HG02943 (cell line): ENCODE results near the gene ARMH3.

Source experiments
- ATAC-seq: cut with Tn5 transposase; IDR thresholded peaks from one replicate; pipeline ENCODE4 v1.9.1; 2021; ENCODE audit warnings: mild to moderate bottlenecking, low read depth, moderate library complexity; ENCODE audit not compliant: unreplicated experiment

ARMH3 gene

DNA sequence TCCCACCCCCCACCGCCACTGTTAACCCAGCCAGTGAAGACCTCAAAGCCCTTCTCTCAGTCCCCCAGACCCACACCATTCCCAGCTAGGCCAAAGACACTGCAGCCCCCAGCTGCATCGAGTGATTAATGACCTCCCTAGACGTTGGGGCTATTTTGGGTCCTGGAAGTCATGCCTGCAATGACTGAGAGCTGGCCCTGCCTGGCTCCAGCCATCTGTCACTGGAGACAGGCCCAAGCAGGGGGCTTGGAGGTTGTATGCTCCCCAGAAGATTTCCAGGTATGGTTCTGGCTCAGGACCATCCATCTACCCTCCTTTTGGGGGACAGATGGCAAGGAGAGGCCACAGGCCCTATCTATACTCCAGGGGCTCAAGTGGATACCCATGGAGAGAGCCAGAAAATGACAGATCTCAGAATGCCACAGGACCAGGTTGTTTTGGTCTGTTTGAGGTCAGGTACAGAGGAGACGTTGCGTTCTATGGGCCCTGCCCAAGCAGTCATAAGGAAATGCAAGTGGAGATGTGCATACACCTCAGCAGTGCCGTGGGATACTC is 217.5 kb downstream of the ARMH3 start:
- ATAC-seq, result no peak

DNA sequence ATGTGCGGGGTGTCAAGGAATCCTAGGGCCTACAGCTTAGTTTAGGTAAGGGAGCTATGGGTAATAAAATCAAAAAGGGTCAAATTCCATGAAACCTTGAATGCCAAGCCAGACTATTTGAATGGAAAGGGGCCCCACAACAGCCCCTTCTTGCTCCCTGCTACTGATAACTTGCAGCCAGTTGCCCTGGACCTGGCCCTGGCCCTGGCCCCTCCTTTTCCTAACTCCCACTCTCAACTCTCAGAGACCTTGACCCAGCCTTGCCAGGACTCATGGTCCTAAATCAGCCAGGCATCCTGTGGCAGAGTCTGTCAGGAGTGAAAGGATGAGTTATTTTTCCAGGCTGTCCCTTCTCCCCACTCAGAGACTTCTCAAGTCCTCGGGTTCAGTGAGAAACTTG is 218.2 kb downstream of the ARMH3 start:
- ATAC-seq, result no peak

DNA sequence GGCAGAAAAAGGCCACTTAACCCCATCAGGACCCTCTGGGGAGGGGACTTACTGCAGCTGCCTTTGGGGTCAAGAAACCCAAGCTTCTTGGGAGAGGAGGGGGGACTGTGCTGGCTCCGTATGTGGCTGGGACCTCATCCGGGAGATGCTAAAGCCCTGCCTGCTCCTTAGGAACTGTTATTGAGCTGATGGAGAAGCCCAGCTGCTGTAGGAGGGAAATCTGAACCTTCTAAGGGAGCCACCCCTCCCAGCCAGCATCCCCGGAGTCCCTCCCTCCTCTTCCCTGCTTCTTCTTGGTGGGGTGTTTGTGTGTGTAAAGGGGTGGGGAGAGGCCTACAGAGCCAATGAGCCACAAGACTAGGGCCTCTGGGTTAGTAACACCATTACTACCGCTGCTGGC is 220.6 kb downstream of the ARMH3 start:
- ATAC-seq, result no peak

DNA sequence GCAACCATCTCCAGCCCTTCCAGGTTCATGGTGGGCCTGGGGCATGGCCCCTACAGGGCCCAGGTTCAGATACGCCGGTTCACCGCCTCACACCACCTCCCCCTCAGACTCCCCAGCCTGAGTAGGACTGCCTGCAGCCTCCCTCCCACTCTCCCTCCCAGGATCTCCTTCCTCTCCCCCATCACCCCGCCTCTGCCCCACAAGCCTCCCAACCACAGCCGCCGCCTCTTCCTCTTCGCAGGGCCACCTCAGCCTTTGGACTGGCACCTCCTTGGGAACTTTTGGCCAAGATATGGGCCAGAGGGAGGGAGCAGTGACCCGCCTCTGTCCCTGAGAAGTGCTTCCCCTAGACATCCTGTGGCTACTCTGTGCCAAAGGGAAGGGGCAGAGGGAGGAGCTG is 221.6 kb downstream of the ARMH3 start:
- ATAC-seq, result no peak

DNA sequence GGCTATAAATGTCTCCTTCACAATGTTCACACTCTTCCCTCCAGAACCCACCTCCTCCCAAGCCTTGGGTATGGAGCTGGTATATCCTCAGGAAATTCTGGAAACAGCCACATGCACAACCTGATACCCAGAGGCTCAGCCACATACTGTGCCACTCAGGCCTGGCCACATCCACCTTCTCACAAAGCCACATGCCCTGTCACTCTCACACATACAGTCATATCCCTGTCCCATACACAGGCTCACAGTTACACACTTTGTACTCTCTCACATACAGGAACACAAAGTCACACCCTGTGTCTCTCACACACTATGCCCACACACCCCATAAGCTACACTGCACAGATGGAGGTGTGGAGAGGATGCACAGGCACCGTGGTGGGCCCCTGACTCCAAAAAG is 222.5 kb downstream of the ARMH3 start:
- ATAC-seq, result no peak

DNA sequence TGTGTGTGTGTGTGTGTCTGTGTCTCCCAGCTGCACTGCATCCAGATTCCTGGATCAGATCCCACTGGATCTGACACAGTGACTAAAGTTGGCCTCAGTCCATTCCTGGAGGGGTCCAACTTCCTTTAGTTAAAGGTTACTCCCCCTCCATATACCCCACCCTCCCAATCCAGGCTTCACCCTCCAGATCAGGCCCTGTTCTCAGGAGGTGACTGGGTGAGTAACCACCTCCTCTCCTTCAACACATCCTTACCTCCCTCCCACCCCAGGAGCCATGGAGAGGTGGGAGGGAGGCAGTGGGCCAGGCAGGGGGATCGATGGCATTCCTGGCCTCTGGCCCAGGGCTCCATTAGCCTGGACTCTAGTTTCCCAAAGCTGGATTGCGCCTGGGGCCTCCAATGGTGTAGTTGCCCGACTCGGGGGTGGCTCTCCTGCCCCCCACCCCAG is 223.6 kb downstream of the ARMH3 start:
- no peak for ATAC-seq

DNA sequence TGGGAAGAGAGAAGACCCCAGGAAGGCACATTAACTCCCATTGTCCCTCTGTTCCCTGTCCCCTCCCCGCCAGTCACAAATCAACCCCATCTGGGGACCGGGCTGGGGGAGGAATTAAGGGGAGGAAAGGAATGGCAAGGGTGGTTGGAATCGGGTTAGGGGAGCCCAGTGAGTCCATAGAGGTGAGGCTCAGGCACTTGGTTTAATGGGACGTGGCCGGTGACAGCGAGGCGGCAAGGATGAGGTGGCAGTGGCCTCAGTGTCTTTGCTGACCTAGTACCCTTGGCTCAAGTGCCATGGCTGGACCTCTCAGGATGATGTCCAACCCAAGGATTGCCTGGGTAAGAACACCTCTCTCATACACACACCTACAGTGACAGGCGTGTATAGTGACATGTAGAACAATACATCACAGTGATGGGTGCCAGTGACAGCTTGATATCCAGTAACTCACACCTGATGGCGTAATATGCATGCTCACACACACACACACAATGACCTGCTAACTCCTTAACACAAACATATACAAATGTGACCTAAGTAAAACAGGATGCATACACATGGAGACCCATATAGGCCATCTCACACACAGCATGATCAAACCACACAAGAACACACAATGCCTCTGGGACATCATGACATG is 224.7 kb downstream of the ARMH3 start:
- ATAC-seq, result no peak

DNA sequence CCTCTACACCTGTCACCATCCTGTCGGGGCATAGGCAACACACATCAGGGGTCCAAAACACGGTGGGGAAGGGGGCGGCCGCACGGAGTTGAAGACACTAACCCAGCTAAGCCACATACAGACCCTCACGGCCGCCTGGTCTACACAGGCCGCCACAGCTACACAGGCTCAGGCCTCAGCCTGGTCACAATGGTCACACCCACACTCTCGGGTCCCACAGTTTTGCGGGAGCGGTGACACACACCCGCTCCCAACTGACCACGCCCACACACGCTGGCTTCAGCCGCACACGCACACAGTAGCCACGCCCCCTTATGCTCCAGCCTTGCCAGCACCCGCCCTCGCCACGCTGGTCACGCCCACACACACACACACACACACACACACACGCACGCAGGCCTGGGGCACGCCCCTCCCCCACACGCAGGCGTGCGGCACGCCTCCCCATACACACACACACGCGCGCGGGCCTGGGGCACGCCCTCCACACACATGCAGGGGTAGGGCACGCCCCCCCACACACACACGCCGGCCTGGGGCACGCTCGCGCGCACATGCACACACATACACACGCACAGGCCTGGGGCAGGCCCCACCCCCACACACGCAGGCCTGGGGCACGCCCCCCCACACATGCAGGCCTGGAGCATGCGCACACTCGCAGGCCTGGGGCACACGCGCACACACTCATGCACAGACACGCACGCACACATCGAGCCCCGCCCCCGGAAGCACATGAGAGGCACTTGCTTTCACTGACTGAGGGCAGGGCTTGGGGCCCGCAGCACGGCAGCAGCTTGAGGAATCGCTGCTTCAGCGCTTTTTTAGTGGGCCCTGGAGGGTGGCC is 225.4 kb downstream of the ARMH3 start:
- peak; percentile 60 for ATAC-seq

DNA sequence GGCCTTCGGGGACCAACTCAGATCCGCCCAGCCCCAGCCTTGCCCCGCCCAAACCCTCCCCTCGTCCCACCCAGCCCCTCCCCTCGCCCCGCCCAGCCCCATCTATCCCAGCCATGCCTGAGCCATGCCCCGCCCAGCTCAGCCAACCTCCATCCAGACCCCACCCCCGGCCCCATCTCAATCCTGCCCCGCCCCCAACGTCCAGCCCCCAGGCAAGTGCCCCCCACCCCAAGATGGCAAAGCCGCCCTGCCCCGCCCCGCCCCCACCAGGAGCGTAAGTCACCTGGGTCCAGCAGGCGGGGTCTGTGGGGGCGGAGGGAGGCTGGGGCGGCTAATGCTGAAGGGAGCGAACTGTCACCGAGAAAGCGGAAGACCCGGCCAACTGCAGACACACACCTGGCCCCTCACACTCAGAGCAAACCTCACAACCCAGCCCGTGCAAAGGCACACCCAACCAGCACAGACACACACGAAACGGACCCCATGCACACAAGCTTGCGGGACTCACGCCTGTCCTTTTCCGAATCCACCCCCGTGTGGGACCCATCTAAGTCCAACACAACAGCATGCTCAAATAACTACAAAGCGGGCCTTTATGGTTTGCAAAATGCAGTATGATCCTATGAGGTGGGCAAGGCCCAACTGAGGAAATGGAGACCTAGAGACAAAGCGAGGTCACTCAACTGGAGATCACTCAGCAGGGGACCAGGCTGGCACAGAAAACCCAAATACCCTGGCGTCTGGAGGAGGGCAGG is 226.2 kb downstream of the ARMH3 start:
- peak; percentile 24 for ATAC-seq

DNA sequence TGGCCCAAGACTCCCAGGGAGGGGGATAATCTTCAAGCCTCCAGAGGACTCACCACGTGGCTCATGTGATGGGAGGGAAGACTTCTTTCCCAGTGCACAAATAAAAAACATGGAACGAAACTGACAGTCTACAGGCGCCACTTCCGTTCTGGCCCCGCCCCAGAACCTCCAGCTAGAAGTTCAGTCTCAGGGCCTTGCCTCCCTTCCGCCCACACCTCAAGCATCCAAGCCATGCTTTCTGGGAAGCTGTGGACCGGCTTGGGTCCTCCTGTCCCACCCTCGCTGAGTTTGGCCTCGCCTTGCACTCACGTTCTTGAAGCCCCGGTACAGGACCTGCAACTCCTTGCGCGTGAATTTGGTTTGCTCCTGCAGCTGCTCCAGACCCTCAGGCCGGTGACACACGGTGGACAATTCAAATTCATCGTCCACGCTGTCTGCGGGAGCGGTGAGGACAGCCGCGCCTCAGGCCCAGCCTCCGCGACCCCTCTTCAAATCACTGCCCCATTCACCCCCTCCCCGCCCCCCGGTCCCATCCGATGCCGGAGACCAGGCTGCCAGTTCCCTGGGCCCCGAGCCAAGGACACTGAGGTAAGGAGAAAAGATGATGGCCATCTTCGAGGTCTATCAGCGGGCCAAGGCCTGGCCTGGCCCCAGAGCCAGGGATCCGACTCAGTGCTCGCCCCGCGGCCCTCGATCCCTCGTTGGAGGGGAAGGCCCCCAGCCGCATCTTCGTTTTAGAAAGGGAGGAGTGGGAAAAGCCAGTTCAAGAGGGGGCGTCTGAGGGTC is 227.0 kb downstream of the ARMH3 start:
- no peak for ATAC-seq

DNA sequence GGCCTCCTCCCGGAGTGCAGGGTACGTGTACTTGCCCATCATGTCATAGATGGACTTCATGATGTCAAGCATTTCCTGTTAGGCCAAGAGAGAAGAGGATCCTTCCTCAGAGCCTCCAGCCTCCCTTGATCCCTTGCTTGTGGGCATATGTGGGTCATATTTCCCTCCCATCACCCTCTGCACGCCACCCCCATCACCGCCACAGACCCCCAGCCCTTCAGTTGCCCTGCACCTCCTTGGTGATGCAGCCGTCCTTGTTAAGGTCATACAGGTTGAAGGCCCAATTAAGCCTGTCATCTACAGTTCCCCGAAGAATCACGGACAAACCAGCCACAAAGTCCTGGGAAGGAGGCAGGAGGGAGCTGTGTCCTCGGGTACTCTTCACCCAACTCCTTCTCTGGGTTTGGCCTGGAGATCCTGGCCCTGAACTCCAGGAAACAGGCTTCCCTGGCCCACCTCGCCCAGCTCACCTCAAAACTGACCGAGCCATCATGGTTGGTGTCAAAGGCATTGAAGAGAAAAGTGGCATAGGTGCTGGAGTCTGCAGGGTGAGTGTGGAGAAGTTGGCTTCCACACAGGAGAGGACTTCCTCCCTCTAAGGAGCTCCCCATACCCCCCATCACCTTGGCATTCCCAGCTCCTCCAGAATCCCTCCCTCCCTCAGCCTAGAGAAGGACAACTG is 227.9 kb downstream of the ARMH3 start:
- no peak for ATAC-seq

DNA sequence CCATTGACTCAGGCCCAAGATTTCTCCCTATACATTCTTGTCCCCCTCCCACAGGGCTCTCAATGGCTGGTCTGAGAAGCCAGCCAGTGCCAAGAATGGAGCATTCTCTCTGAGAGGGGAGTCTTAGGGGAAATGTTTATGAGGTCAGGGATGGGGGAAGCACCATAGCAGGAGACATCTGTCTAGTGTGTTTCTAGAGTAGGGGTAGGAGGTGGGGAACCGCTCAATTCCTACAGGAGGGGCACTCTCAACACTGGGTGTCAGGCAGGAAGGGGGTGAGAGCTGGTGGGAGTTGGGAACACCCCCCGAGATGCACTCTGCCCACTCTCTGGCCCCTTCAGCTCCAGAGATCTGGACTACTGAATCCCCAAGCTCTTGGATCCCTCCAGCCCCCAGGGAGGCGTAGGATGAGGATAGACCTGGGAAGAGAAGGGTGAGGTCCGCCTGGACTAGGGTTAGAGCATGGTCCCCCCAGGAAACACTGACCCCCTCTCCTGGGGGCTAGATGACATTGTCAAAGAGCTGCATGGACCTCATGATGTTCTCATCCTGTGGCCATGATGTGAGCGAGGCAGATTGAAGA is 229.0 kb downstream of the ARMH3 start:
- ATAC-seq, result no peak

DNA sequence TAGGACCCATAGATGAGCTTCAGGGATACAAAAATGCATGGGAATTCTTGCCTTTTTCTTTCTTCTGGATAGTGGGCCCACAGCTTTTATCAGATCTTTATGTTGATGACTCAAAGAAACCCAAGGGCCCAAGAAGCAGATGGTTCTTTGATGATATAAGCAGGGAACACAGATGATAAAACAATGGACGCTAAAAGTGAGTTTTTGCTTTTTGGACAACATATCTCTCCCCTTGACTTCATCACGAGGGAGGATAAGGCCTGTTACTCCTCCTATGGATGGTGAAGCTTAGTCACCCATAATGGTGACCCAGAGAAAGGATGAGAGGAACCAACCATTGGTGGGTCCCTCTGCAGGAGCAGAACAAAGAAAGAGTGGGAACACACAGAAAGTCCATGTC is 231.2 kb downstream of the ARMH3 start:
- no peak for ATAC-seq

DNA sequence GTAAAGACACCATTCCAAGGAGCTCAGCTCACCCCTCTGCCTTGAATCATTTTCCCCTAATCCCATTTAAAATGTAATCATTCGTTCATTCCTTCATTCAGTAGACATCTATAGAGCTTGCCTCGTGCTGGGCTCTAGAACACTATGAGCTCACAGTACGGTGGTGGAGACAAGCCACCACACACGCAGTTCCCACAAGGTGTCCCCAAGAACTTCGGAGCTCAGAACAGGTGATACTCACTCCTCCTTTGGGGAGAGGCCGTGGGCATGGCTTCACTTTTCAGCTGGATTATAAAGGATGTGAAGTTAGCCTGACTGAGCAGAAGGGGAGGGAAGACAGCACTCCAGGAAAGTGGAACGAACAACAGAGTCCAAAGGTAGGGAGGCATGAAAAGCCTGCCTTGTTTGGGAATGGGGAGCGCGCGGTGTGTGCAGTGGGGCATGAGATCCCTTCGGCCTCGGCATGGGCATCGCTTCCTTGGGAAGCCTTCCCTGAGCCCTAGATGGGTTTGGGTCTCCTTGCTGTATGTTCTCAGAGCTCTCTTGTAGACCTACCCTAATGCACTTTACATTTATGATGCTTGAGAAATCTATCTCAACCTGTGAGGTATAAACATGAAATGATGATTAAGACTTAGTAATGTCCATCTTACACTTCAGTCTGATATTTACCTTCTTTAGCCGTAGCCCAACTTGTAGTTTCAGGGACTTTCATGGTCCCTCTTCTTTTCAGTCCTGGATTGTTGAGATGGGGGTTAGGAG is 236.9 kb downstream of the ARMH3 start:
- ATAC-seq, result peak; percentile 6

DNA sequence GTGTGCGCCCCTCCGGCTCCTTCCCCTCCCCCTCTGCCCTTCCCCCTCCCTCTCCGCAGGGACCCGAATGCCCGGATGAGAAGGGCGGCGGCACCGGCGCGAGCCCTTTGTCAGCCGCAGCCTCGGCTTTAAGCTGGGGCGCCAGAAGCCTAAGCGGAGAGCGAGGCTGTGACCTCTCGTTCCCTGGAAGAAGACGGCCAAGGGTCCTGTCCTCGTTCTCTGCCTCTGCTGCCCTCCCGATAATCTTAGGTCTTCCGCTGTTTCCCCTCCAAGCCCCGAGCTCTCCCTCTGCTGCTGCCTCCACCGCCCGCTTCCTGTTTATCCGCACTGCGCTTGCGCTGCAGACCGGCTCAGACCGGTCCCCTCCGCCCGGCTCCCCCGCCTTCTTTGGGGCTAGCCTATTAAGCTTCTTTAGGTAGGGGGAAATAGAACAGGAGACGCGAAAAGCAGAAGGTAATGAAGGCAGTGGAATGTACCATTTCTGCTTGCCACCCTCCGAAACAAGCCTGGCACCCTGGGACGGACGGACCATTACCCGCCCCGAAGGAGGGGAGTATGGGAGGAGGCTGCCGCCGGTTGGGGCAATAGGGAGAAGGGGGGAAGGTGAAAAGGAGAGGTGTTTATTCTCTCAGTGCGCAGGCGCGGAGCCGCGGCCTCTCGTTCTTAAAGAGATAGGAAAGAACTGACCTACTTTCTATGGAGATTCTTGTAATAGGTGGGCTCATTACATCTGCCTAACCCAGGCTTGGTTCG is 237.7 kb downstream of the ARMH3 start, which contains the start of gene OGA:
Gene OGA (minus strand): TSS at position 326 of the 753 bp plus-strand sequence. CDS start 422 bp downstream, outside the sequence.
- ATAC-seq, result peak; percentile 85

DNA sequence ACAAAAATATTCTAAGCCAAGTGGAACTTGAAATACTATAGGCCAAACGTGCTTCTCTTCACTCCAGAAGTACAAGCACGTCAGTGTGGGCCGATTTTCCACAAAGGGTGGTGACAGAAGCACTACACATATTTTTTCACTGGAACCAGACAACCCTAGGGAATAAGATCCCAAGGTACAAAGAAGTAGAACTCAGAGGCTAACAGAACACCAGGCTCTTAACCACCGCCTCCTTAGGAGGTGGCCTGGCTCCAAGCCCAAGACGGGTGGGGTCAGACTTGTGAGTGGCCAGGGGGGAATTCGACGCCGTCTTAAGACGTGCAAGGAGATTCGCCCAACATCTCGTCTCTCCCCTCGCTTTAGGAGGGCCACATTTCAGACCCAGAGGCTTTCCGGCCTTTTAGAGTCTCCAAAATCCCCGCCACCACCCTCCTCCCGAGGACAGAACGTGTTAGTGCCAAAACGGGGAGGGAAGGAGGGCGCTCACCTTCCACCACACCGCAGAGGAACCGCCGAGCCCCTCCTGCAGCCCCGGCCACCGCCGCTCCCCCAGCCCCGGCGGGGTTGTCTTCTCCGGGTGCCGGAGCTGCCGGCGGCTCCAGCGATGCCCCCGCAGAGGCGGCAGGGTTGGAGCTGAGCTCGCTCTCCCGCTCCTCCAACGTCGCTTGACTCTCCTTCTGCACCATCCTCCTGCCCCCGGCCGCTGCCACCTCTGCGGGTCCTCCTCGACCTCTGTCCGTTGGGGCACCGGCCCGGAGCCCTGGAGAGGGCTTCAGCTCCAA is 238.4 kb downstream of the ARMH3 start:
- no peak for ATAC-seq

DNA sequence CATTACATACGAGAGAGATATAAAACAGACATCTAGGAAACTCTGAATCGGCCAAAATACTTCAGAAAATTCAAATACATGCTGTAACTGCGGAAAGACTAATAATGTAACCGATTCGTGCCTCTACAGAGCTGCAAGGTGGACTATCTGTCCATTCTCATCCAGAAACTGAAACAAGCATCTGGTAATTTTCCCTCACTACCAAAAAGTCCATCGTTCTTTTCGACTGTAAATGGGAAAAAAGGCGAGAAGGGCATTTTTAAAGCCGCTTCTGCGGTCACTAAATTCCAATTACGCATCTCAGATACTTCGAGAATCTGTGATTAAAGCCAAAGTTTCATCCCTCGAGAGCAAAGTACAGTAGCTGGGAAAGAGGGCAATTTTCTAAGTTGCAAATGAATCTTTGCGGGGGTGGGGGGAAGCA is 239.0 kb downstream of the ARMH3 start:
- no peak for ATAC-seq
